Measurements from ENCODE around the gene ADGRB2. TPM values are rescaled to one million over a fixed set of nuclear protein-coding genes. Genes with fewer than 3 reads are reported as not detected.

Gene ADGRB2
- total RNA-seq, 2 experiments from 2014 or later, result 4.0 to 11.4 TPM

GRCh38 chr1:31798433-31799195 is 34.5 kb upstream of the ADGRB2 start:
- no TSS peak for BruUV-seq (replicated peaks)
- Histone ChIP-seq H4K20me1 (ENCODE audit: insufficient read depth, low read length) (no peaks in the 10 kb centered on the region), H3K4me1 (ENCODE audit: insufficient read depth, low read length, poor library complexity, severe bottlenecking) (peaks cover 17% of the 10 kb centered on the region), H3K36me3 (ENCODE audit: insufficient read depth, low read length) (no peaks in the 10 kb centered on the region), H3K4me2 (ENCODE audit: low read length) (no peak overlapping the region), H3K27ac (ENCODE audit: low read depth, low read length, poor library complexity, severe bottlenecking) (no peak overlapping the region), H3K9me2 (ENCODE audit: insufficient read depth, low read length) (no peaks in the 10 kb centered on the region), H3K4me3 (ENCODE audit: low read depth, low read length, poor library complexity, severe bottlenecking) (no peak overlapping the region), H3K79me2 (ENCODE audit: insufficient read depth, low read depth, low read length) (no peaks in the 10 kb centered on the region), H3K9me3 (ENCODE audit: low read length) (no peaks in the 10 kb centered on the region), H2AFZ (ENCODE audit: low read length) (no peak overlapping the region)
- intact Hi-C loops (cut with micrococcal nuclease; ENCODE audit: unreplicated experiment), result no loop called here
- ChIA-PET POLR2A (interaction anchor here (0.6 to 0.8 kb wide), 2 partner anchors 145 to 263 kb away, joined by 3 to 4 read pairs; no protein-coding TSS in a partner anchor), CTCF (ENCODE audit: unreplicated experiment) (interaction anchor here (1.6 kb wide), 1 partner anchor 9 kb away, joined by 4 read pairs; no protein-coding TSS in a partner anchor)
- TF ChIP-seq CTCF (conservative IDR thresholded peaks at IDR 0.05; ENCODE audit: low read length), result no peak
- no peak for TF ChIP-seq EZH2phosphoT487 (IDR thresholded peaks at IDR 0.05; ENCODE audit: borderline replicate concordance, low read depth, low read length)
- DNase-seq (ENCODE audit: low spot score), result no peak

- DNase-seq (ENCODE audit: low spot score), result no peak
- Histone ChIP-seq H3K79me2 (ENCODE audit: insufficient read depth, low read depth, low read length) (no peaks in the 10 kb centered on the region), H3K36me3 (ENCODE audit: insufficient read depth, low read length) (no peaks in the 10 kb centered on the region), H3K9me2 (ENCODE audit: insufficient read depth, low read length) (no peaks in the 10 kb centered on the region), H2AFZ (ENCODE audit: low read length) (no peak overlapping the region), H3K4me3 (ENCODE audit: low read depth, low read length, poor library complexity, severe bottlenecking) (no peak overlapping the region), H3K4me1 (ENCODE audit: insufficient read depth, low read length, poor library complexity, severe bottlenecking) (peaks cover 17% of the 10 kb centered on the region), H3K27ac (ENCODE audit: low read depth, low read length, poor library complexity, severe bottlenecking) (no peak overlapping the region), H4K20me1 (ENCODE audit: insufficient read depth, low read length) (no peaks in the 10 kb centered on the region), H3K9me3 (ENCODE audit: low read length) (no peaks in the 10 kb centered on the region), H3K4me2 (ENCODE audit: low read length) (no peak overlapping the region)
- POLR2A ChIA-PET, result no interaction called here
- BruUV-seq (replicated peaks), result no TSS peak
- CTCF ChIA-PET (ENCODE audit: unreplicated experiment), result interaction anchor here (1.6 kb wide), 1 partner anchor 9 kb away, joined by 4 read pairs; no protein-coding TSS in a partner anchor
- no peak for TF ChIP-seq EZH2phosphoT487 (IDR thresholded peaks at IDR 0.05; ENCODE audit: borderline replicate concordance, low read depth, low read length)
- no peak for TF ChIP-seq CTCF (conservative IDR thresholded peaks at IDR 0.05; ENCODE audit: low read length)
- intact Hi-C loops (cut with micrococcal nuclease; ENCODE audit: unreplicated experiment), result no loop called here
Measured at GRCh38 chr1:31798086-31798432, 33.9 kb upstream of the ADGRB2 start.

- no peaks in the 10 kb centered on the region for H3K36me3 ChIP-seq (ENCODE audit: insufficient read depth, low read length)
- CTCF ChIA-PET (ENCODE audit: unreplicated experiment), result no interaction called here
- H4K20me1 ChIP-seq (ENCODE audit: insufficient read depth, low read length), result no peaks in the 10 kb centered on the region
- no peak overlapping the region for H3K4me2 ChIP-seq (ENCODE audit: low read length)
- no peak overlapping the region for H3K27ac ChIP-seq (ENCODE audit: low read depth, low read length, poor library complexity, severe bottlenecking)
- intact Hi-C loops (cut with micrococcal nuclease; ENCODE audit: unreplicated experiment), result no loop called here
- TF ChIP-seq CTCF (conservative IDR thresholded peaks at IDR 0.05; ENCODE audit: low read length) (no peak), EZH2phosphoT487 (IDR thresholded peaks at IDR 0.05; ENCODE audit: borderline replicate concordance, low read depth, low read length) (no peak)
- no peaks in the 10 kb centered on the region for H3K9me3 ChIP-seq (ENCODE audit: low read length)
- peaks cover 11% of the 10 kb centered on the region for H3K4me1 ChIP-seq (ENCODE audit: insufficient read depth, low read length, poor library complexity, severe bottlenecking)
- POLR2A ChIA-PET, result interaction anchor here (0.6 kb wide), 1 partner anchor 90 kb away, joined by 3 read pairs; no protein-coding TSS in a partner anchor
- no peak overlapping the region for H3K4me3 ChIP-seq (ENCODE audit: low read depth, low read length, poor library complexity, severe bottlenecking)
- DNase-seq (ENCODE audit: low spot score), result no peak
- no peaks in the 10 kb centered on the region for H3K9me2 ChIP-seq (ENCODE audit: insufficient read depth, low read length)
- BruUV-seq (replicated peaks), result no TSS peak
- H3K79me2 ChIP-seq (ENCODE audit: insufficient read depth, low read depth, low read length), result no peaks in the 10 kb centered on the region
- no peak overlapping the region for H2AFZ ChIP-seq (ENCODE audit: low read length)
Measured at GRCh38 chr1:31797216-31797615, 33.1 kb upstream of the ADGRB2 start.

All from OCI-LY7 (cell line).